Endothelial cell of umbilical vein (primary cell): ENCODE results near the gene SEMA6A. TPM values are rescaled to one million over a fixed set of nuclear protein-coding genes. Genes with fewer than 3 reads are reported as not detected.

ENCODE experiments used
- BruUV-seq: library from RNA; stranded (reverse); fragments of 400-500 nt; replicated peaks from 2 replicates; lab custom pipeline; 2021; lab: Mats Ljungman, UMichigan
- CTCF ChIA-PET: fragments of 300-600, 350-600 bp; sonication (Branson Sonifier 250); formaldehyde crosslinking; loops from one replicate; lab custom pipeline; 2021; ENCODE audit warnings: antibody characterized with exemption, inconsistent platforms; lab: Charles Lee
- POLR2A ChIA-PET: fragments of 300-600, 350-600 bp; sonication (Branson Sonifier 250); formaldehyde crosslinking; loops from one replicate; lab custom pipeline; 2021; ENCODE audit warnings: antibody characterized with exemption, inconsistent platforms; lab: Charles Lee
- DNase-seq: peaks from one replicate; pipeline ENCODE4 v3.0.0-alpha.2; 2011; ENCODE audit warnings: low read depth, low spot score
- FAIRE-seq: peaks from 2 replicates; lab custom pipeline; 2011; peaks lifted over from hg19 to GRCh38; lab: Jason Lieb, UNC
- H2AFZ ChIP-seq: 2 replicates; pipeline ENCODE4 v1.6.0; 2012; ENCODE audit warnings: low read depth, low read length, control low read depth, inconsistent platforms
- H3K27ac ChIP-seq: 2 replicates; pipeline ENCODE4 v1.5.1; 2011; ENCODE audit warnings: low read depth, mild to moderate bottlenecking, control low read depth, low read length, moderate library complexity; ENCODE audit not compliant: insufficient read depth
- H3K27me3 ChIP-seq, 2 experiments: 2 replicates each; pipeline versions ENCODE4 v1.6.0 to v1.6.1; 2011; ENCODE audit warnings: low read length in 2 of 2, mixed read lengths in 1 of 2; ENCODE audit not compliant: control insufficient read depth in 2 of 2, insufficient read depth in 2 of 2
- H3K36me3 ChIP-seq, 2 experiments: 2 replicates in 1 of 2; 3 replicates in 1 of 2; pipeline ENCODE4 v1.5.1; 2011; ENCODE audit warnings: low read length in 2 of 2, mild to moderate bottlenecking in 1 of 2, moderate library complexity in 1 of 2; ENCODE audit not compliant: control insufficient read depth in 2 of 2, insufficient read depth in 2 of 2; ENCODE audit errors: extremely low read depth in 1 of 2
- H3K4me1 ChIP-seq: 3 replicates; pipeline ENCODE4 v1.5.1; 2011; ENCODE audit warnings: mild to moderate bottlenecking, low read length; ENCODE audit not compliant: control insufficient read depth, insufficient read depth; ENCODE audit errors: extremely low read depth
- H3K4me2 ChIP-seq: 2 replicates; pipeline ENCODE4 v1.6.1; 2011; ENCODE audit warnings: low read length, control low read depth, mixed read lengths; ENCODE audit not compliant: insufficient read depth
- H3K4me3 ChIP-seq, 3 experiments: fragments of 200-600 bp in 1 of 3; sonication (generic), shearing (Covaris generic) in 1 of 3; replicated peaks in 1 of 3; 2 replicates each; pipeline ENCODE4 v1.5.1; 2011 to 2016; ENCODE audit warnings: control low read depth in 3 of 3, low read length in 3 of 3, mild to moderate bottlenecking in 2 of 3, inconsistent platforms in 1 of 3, low read depth in 1 of 3, moderate library complexity in 1 of 3; ENCODE audit not compliant: insufficient read depth in 1 of 3
- H3K79me2 ChIP-seq: 2 replicates; pipeline ENCODE4 v1.6.0; 2012; ENCODE audit warnings: low read length, inconsistent platforms; ENCODE audit not compliant: control insufficient read depth, insufficient read depth
- H3K9ac ChIP-seq: replicated peaks from 2 replicates; pipeline ENCODE3; 2011; ENCODE audit warnings: low read length, control low read depth; ENCODE audit not compliant: insufficient read depth; ENCODE audit errors: extremely low read depth
- H3K9me1 ChIP-seq: replicated peaks from 3 replicates; pipeline ENCODE4 v1.6.0; 2011; ENCODE audit warnings: mild to moderate bottlenecking, low read length; ENCODE audit not compliant: control insufficient read depth, insufficient read depth; ENCODE audit errors: extremely low read depth
- H3K9me3 ChIP-seq: replicated peaks from 2 replicates; pipeline ENCODE4 v1.5.1; 2012; ENCODE audit warnings: low read length, inconsistent platforms; ENCODE audit not compliant: control insufficient read depth, insufficient read depth
- H4K20me1 ChIP-seq: replicated peaks from 2 replicates; pipeline ENCODE3; 2011; ENCODE audit warnings: mild to moderate bottlenecking, low read length; ENCODE audit not compliant: control insufficient read depth, insufficient read depth; ENCODE audit errors: extremely low read depth
- CTCF ChIP-seq, 2 donors: IDR thresholded peaks; 1 replicate in 1 of 2; 2 replicates in 1 of 2; pipeline ENCODE4 v1.5.1; 2011; ENCODE audit warnings: low read length in 2 of 2, mild to moderate bottlenecking in 2 of 2, moderate library complexity in 2 of 2, control low read depth in 1 of 2, inconsistent platforms in 1 of 2, low read depth in 1 of 2; ENCODE audit not compliant: insufficient read depth in 1 of 2; ENCODE audit errors: extremely low read depth in 1 of 2
- EZH2 ChIP-seq: IDR thresholded peaks from 2 replicates; pipeline ENCODE4 v1.6.1; 2012; ENCODE audit warnings: borderline replicate concordance, low read depth, mild to moderate bottlenecking, moderate library complexity, low read length, inconsistent platforms; ENCODE audit not compliant: severe bottlenecking
- FOS ChIP-seq: IDR thresholded peaks from 2 replicates; pipeline ENCODE4 v1.6.1; 2011; ENCODE audit warnings: mild to moderate bottlenecking, low read length, moderate library complexity, borderline replicate concordance; ENCODE audit not compliant: insufficient read depth
- GATA2 ChIP-seq: IDR thresholded peaks from 2 replicates; pipeline ENCODE4 v1.7.0; 2011; ENCODE audit warnings: low read depth, mild to moderate bottlenecking, moderate library complexity, mixed read lengths, low read length; ENCODE audit not compliant: insufficient read length, insufficient read depth
- JUN ChIP-seq: IDR thresholded peaks from 2 replicates; pipeline ENCODE4 v1.6.1; 2011; ENCODE audit warnings: borderline replicate concordance, low read depth; ENCODE audit not compliant: insufficient read length, insufficient read depth
- MAX ChIP-seq: IDR thresholded peaks from 2 replicates; pipeline ENCODE4 v1.6.1; 2011; ENCODE audit not compliant: insufficient read depth, insufficient read length
- MYC ChIP-seq: IDR thresholded peaks from one replicate; pipeline ENCODE4 v1.6.1; 2011; ENCODE audit warnings: mild to moderate bottlenecking, low read depth, low read length
- POLR2A ChIP-seq: IDR thresholded peaks from 2 replicates; pipeline ENCODE4 v1.6.1; 2012; ENCODE audit warnings: low read depth, mild to moderate bottlenecking, control low read depth, low read length
- POLR2AphosphoS5 ChIP-seq: IDR thresholded peaks from 2 replicates; pipeline ENCODE4 v1.6.1; 2012; ENCODE audit warnings: low read depth, mild to moderate bottlenecking, control low read depth, low read length, moderate library complexity; ENCODE audit not compliant: insufficient read depth
- dilution Hi-C: fragments of 300-500 bp; cut with MboI; formaldehyde crosslinking; loops from one replicate; pipeline ENCODE4 v1.15.0; 2019; ENCODE audit warnings: low sequenced_read_pairs; ENCODE audit not compliant: extremely low pct_ligation_motif_present
- intact Hi-C: fragments of 100-400 bp; cut with micrococcal nuclease; formaldehyde crosslinking; loops from one replicate; pipeline ENCODE4 v1.10.0; 2022
- polyA plus RNA-seq, 4 experiments: library from polyadenylated mRNA; depleted of rRNA in 3 of 4; stranded (reverse) in 3 of 4; unstranded in 1 of 4; fragments of >200 nt; gene quantifications; 2 replicates each; pipeline versions ENCODE4 v1.2.1 to v1.2.3, GENCODE V29; 2011 to 2012; ENCODE audit warnings: missing spikeins in 1 of 4
- total RNA-seq: library from RNA; stranded (reverse); gene quantifications from 2 replicates; pipeline ENCODE4 v1.2.3, GENCODE V29; 2021

The SEMA6A gene
- total and polyA plus RNA-seq, 2 donors (not counting 3 experiments of a cell fraction or from before 2014, with no cell fraction given) = 0.43 to 1.5 TPM

- no TSS peak for BruUV-seq
- Histone ChIP-seq H3K27me3 (no peaks in the 10 kb centered on the region), H3K27ac (no peak overlapping the region), H3K9me3 (no peaks in the 10 kb centered on the region), H3K4me3 (no peak overlapping the region), H3K9me1 (no peaks in the 10 kb centered on the region), H4K20me1 (no peaks in the 10 kb centered on the region), H3K4me2 (no peak overlapping the region), H3K4me1 (no peaks in the 10 kb centered on the region), H3K9ac (no peak overlapping the region), H2AFZ (no peak overlapping the region), H3K36me3 (no peaks in the 10 kb centered on the region), H3K79me2 (no peaks in the 10 kb centered on the region)
- TF ChIP-seq MAX (no peak), CTCF (IDR thresholded peaks at IDR 0.05; ENCODE audit: extremely low read depth in 1 of 2, insufficient read depth in 1 of 2, low read depth in 1 of 2, low read length in 2 of 2) (no peak), MYC (no peak), POLR2AphosphoS5 (no peak), POLR2A (no peak)
- DNase-seq (no peak), FAIRE-seq (no peak)
- CTCF ChIA-PET = no interaction called here
- intact Hi-C loops = no loop called here
- dilution Hi-C loops = no loop called here
- POLR2A ChIA-PET = no interaction called here
Observed at GRCh38 chr5:116484645-116485044, 90.0 kb downstream of the SEMA6A start.

- CTCF ChIA-PET = no interaction called here
- Histone ChIP-seq H3K4me3 (no peak overlapping the region), H3K27me3 (no peaks in the 10 kb centered on the region), H2AFZ (no peak overlapping the region), H3K9ac (no peak overlapping the region), H3K27ac (no peak overlapping the region), H3K9me3 (no peaks in the 10 kb centered on the region), H3K4me2 (no peak overlapping the region), H3K79me2 (no peaks in the 10 kb centered on the region), H3K9me1 (no peaks in the 10 kb centered on the region), H3K4me1 (no peaks in the 10 kb centered on the region), H3K36me3 (no peaks in the 10 kb centered on the region), H4K20me1 (no peaks in the 10 kb centered on the region)
- TF ChIP-seq POLR2A (no peak), CTCF (IDR thresholded peaks at IDR 0.05; ENCODE audit: extremely low read depth in 1 of 2, insufficient read depth in 1 of 2, low read depth in 1 of 2, low read length in 2 of 2) (no peak), GATA2 (no peak), JUN (no peak), FOS (no peak), MAX (no peak), EZH2 (no peak), POLR2AphosphoS5 (no peak), MYC (no peak)
- BruUV-seq = no TSS peak
- dilution Hi-C loops = no loop called here
- DNase-seq (no peak), FAIRE-seq (no peak)
- POLR2A ChIA-PET = no interaction called here
- intact Hi-C loops = no loop called here
Observed at GRCh38 chr5:116482394-116482793, 92.2 kb downstream of the SEMA6A start.
